Tibial nerve (tissue), 4 donors: ENCODE measurements around the gene COG1. TPM values are rescaled to one million over a fixed set of nuclear protein-coding genes. Genes with fewer than 3 reads are reported as not detected.

Source experiments
- DNase-seq, 2 donors: peaks; one replicate each; pipeline ENCODE4 v3.0.0-alpha.2; 2019; ENCODE audit warnings: low spot score in 2 of 2
- H3K27ac ChIP-seq, 4 donors: fragments of 200-600 bp; sonication (generic) in 3 of 4; one replicate each; pipeline ENCODE4 v1.5.1; 2017 to 2019; ENCODE audit warnings: mild to moderate bottlenecking in 1 of 4
- H3K27me3 ChIP-seq, 2 donors: fragments of 200-600 bp; sonication (generic) in 1 of 2; one replicate each; pipeline versions ENCODE4 v1.5.1 to v1.6.0; 2017 to 2019
- H3K36me3 ChIP-seq, 3 donors: fragments of 200-600 bp; sonication (generic); one replicate each; pipeline ENCODE4 v1.5.1; 2018 to 2019
- H3K4me1 ChIP-seq, 4 donors: fragments of 200-600 bp; sonication (generic) in 3 of 4; one replicate each; pipeline ENCODE4 v1.5.1; 2017 to 2019
- H3K4me3 ChIP-seq, 4 donors: fragments of 200-600 bp; sonication (generic) in 3 of 4; one replicate each; pipeline ENCODE4 v1.5.1; 2017 to 2019; ENCODE audit warnings: mild to moderate bottlenecking in 1 of 4, moderate library complexity in 1 of 4
- H3K9me3 ChIP-seq, 4 donors: fragments of 200-600 bp; sonication (generic) in 3 of 4; one replicate each; pipeline ENCODE4 v1.5.1; 2017 to 2019
- EP300 ChIP-seq, 2 donors: sonication (generic); formaldehyde crosslinking; IDR thresholded peaks; one replicate each; pipeline ENCODE4 v1.6.1; 2017; ENCODE audit warnings: antibody characterized with exemption in 2 of 2, mild to moderate bottlenecking in 1 of 2
- POLR2A ChIP-seq, 2 donors: fragments of 450-650 bp; IDR thresholded peaks; one replicate each; pipeline ENCODE4 v1.6.1; 2017; ENCODE audit warnings: antibody characterized with exemption in 2 of 2, mild to moderate bottlenecking in 2 of 2, moderate library complexity in 2 of 2
- WGBS, 2 donors: methylation state at CpG; one replicate each; pipeline ENCODE4 v1.1.5; 2018; 5-methylcytosine and 5-hydroxymethylcytosine counted together
- total RNA-seq, 4 donors: library from RNA; depleted of rRNA; stranded (reverse); fragments of >200 nt; gene quantifications; one replicate each; pipeline ENCODE4 v1.1.0, GENCODE V29; 2016
- TF ChIP-seq, protein P1 (sequence below), 5 experiments: fragments of 200-600 bp in 3 of 5; fragments of 450-650 bp in 2 of 5; sonication (generic) in 3 of 5; IDR thresholded peaks; one replicate each; pipeline ENCODE4 v1.5.1; 2016 to 2019; ENCODE audit warnings: antibody characterized with exemption in 5 of 5, mild to moderate bottlenecking in 3 of 5, moderate library complexity in 2 of 5

COG1 gene
- total RNA-seq, 4 donors from 2014 or later, result 23.6 to 46.2 (median 28.6) TPM

DNA sequence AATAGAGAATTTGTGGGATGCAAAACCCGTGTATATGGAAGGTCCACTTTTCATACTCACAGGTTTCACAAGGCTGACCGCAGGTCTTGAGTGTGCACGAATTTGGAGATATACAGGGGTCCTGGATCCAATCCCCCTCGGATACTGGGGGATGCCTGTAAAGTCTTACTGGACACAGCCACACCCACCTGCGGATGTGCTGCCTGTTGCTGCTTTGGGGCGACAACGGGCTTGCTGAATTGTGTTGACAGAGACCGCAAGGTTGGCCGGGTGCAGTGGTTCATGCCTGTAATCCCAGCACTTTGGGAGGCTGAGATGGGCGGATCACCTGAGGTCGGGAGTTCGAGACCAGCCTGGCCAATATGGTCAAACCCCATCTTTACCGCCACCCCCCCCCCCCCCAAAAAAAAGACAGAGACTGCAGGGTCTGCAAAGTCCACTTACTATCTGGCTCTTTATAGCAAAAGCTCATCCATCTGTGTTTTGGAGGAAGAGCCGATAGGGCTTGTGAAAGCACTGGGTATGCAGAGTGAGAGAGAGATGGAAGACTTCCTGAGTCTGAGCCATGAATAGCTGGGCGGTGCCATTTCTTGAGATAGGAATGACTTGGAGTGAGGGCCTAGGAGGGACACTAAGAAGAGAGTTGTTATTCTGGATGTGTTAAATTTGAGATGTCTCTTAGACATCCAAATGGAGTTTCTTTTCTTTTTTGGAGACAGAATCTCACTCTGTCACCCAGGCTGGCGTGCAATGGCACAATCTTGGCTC lies 6.4 kb upstream of the COG1 start:
- Histone ChIP-seq H3K36me3 (no peaks in the 10 kb centered on the region), H3K9me3 (no peaks in the 10 kb centered on the region), H3K27me3 (no peaks in the 10 kb centered on the region), H3K4me3 (no peak overlapping the region), H3K27ac (no peak overlapping the region), H3K4me1 (peaks cover 0 to under 1% (median 0%) of the 10 kb centered on the region in 4 donors)
- TF ChIP-seq POLR2A (IDR thresholded peaks at IDR 0.05) (no peak), EP300 (IDR thresholded peaks at IDR 0.05) (no peak)
- TF ChIP-seq, protein P1, sequence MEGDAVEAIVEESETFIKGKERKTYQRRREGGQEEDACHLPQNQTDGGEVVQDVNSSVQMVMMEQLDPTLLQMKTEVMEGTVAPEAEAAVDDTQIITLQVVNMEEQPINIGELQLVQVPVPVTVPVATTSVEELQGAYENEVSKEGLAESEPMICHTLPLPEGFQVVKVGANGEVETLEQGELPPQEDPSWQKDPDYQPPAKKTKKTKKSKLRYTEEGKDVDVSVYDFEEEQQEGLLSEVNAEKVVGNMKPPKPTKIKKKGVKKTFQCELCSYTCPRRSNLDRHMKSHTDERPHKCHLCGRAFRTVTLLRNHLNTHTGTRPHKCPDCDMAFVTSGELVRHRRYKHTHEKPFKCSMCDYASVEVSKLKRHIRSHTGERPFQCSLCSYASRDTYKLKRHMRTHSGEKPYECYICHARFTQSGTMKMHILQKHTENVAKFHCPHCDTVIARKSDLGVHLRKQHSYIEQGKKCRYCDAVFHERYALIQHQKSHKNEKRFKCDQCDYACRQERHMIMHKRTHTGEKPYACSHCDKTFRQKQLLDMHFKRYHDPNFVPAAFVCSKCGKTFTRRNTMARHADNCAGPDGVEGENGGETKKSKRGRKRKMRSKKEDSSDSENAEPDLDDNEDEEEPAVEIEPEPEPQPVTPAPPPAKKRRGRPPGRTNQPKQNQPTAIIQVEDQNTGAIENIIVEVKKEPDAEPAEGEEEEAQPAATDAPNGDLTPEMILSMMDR (IDR thresholded peaks at IDR 0.05), result no peak
- no peak for DNase-seq
- WGBS, 2 donors, result 88% methylated on average over 16 of the region's 16 CpGs

DNA sequence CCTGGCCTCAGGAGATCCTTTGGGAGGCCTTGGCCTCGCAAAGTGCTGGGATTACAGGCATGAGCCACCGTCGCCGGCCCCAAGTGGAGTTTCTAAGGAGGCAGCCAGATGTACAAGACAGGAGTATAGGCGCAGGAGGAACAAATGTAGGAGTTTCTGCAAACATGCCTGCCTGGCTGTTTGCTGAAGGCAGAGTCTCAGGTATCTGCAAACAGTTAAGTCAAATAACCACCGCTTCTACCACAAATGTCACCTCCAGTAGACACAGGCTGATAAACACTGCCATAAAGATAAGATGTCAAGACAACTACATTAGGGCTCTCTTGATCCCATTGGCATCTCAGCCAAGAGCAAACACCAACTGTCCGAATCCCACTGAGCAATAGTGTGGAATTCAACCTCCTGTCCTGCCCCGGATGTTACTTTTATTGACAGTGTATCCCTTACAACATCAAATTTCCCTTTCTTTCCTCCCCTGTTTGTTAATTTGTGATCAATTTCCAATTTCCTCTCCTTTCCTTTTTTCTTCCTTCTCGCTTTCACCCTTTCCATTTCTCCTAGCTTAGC lies 5.6 kb upstream of the COG1 start:
- Histone ChIP-seq H3K36me3 (no peaks in the 10 kb centered on the region), H3K4me1 (peaks cover 0 to 9% (median 3%) of the 10 kb centered on the region in 4 donors), H3K27me3 (no peaks in the 10 kb centered on the region), H3K27ac (no peak overlapping the region), H3K4me3 (no peak overlapping the region), H3K9me3 (no peaks in the 10 kb centered on the region)
- TF ChIP-seq POLR2A (IDR thresholded peaks at IDR 0.05) (no peak), EP300 (IDR thresholded peaks at IDR 0.05) (no peak)
- TF ChIP-seq, protein P1 (IDR thresholded peaks at IDR 0.05), result no peak
- DNase-seq, result no peak
- WGBS, 2 donors, result 79 to 80% methylated on average over 9 of the region's 9 CpGs

DNA sequence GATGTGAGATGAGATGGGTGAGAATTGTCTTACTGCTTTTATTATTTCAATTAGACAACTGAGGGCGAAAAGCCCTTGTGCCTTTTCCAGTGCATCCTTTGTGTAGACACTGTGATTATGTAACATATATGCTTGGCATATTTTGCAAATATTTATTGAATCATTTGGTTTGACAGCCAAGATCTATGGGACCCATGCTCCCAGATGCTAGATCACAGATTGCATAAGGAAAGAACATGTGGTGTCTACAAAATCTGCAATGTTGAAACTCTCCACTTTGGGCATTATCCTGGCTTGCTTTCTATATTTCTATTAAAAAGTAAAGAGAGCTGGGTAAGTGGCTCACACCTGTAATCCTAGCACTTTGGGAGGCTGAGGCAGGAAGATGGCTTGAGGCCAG lies 4.8 kb upstream of the COG1 start:
- Histone ChIP-seq H3K27ac (no peak overlapping the region), H3K36me3 (no peaks in the 10 kb centered on the region), H3K4me1 (peaks cover 0 to 9% (median 3%) of the 10 kb centered on the region in 4 donors), H3K4me3 (no peak overlapping the region), H3K27me3 (no peaks in the 10 kb centered on the region), H3K9me3 (no peaks in the 10 kb centered on the region)
- TF ChIP-seq POLR2A (IDR thresholded peaks at IDR 0.05) (no peak), EP300 (IDR thresholded peaks at IDR 0.05) (no peak)
- TF ChIP-seq, protein P1 (IDR thresholded peaks at IDR 0.05), result no peak
- 97 to 100% methylated on average over 1 of the region's 1 CpG for WGBS, 2 donors
- DNase-seq, result no peak

DNA sequence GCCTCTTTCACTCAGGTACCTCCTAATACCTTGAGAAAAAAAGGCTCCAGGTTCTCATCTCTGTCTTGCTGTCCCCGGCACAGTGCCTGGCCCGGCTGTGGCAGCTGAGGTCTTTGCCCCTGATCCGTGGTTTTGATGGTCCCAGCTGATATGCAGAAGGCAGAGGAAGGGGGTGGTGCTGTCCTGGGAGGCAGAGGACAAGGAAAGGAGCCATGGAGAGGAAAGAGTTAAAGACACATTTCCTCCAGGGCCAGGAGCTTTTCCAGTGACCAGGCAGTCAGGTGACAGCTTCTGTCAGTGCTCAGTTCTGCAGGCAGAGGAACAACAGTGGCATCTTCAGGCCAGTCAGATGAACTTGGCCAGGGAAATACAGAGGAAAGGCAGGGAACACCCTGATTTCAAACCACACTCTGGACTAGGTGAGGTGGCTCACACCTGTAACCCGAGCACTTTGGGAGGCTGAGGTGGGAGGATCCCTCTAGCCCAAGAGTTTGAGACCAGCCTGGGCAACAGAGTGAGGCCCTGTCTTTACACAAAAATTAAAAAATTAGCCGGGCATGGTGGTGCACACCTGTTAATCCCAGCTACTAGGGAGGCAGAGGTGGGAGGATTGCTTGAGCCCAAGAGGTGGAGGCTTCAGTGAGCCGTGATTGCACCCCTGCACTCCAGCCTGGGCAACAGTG lies 3.3 kb upstream of the COG1 start:
- no peak for DNase-seq
- peaks cover 0 to 20% (median 11%) of the 10 kb centered on the region in 4 donors for H3K4me1 ChIP-seq
- TF ChIP-seq POLR2A (IDR thresholded peaks at IDR 0.05), result no peak
- TF ChIP-seq, protein P1 (IDR thresholded peaks at IDR 0.05), result peak in 2 of 5 experiments; percentile 8 to 30
- 80 to 81% methylated on average over 5 to 6 of the region's 6 CpGs for WGBS, 2 donors
- H3K27ac ChIP-seq, result no peak overlapping the region
- H3K4me3 ChIP-seq, result no peak overlapping the region
- no peaks in the 10 kb centered on the region for H3K36me3 ChIP-seq
- H3K27me3 ChIP-seq, result no peaks in the 10 kb centered on the region
- no peaks in the 10 kb centered on the region for H3K9me3 ChIP-seq
